AG04449 (cell line): ENCODE data around the gene FEM1B.

Source experiments
- CTCF ChIA-PET: fragments of 350-600 bp; formaldehyde crosslinking; extraction: SDS; loops from one replicate; lab custom pipeline; 2021; ENCODE audit warnings: antibody characterized with exemption; lab: Yijun Ruan, JAX
- POLR2A ChIA-PET: fragments of 400-600, 350-600 bp; formaldehyde crosslinking; extraction: SDS; loops from one replicate; lab custom pipeline; 2020; ENCODE audit warnings: antibody characterized with exemption, inconsistent platforms; lab: Yijun Ruan, JAX
- DNase-seq: peaks from one replicate; pipeline ENCODE4 v3.0.0-alpha.2; 2010; ENCODE audit warnings: low read depth, low spot score
- H3K4me3 ChIP-seq: 2 replicates; pipeline ENCODE4 v1.5.1; 2011; ENCODE audit warnings: low read depth, mild to moderate bottlenecking, control low read depth, low read length
- TF ChIP-seq, protein P1 (sequence below): IDR thresholded peaks from one replicate; pipeline ENCODE4 v1.5.1; 2011; ENCODE audit warnings: mild to moderate bottlenecking, moderate library complexity, low read length, control low read depth, inconsistent platforms; ENCODE audit not compliant: insufficient read depth; ENCODE audit errors: missing control alignments

The FEM1B gene

DNA sequence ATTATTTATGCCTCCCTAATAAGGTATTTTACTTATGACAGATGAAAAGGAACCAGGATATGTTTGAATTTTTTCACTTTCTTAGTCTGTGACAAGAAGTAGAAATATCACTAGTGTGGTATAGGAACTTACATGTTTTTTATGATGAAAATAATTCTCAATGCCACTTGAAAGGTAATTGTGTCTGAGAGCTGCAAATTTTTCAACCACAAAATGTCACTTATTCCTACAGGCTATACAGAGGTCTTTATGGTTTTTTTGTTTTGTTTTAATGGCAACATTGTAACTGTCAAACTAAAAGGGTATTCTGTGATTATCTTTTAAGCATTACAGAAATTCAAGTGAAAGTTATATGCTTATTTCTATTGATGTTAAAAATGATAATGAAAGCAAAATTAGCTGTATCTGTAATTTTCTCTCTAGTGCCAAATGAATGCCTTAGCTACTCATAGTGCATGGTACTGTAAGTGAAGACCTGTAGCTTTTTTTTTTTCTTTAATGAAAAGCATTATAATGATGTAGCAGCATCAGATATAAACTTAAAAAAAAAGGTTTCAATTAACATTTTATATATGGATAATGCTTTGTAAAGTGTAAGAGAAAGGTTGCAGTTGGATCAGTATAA lies 14.7 kb downstream of the FEM1B start:
- no peak for DNase-seq
- POLR2A ChIA-PET: no interaction called here
- CTCF ChIA-PET: interaction anchor here (0.7 to 9.3 kb wide), 5 partner anchors 12 to 382 kb away, joined by 3 to 70 read pairs (median 4); no protein-coding TSS in a partner anchor
- TF ChIP-seq, protein P1, sequence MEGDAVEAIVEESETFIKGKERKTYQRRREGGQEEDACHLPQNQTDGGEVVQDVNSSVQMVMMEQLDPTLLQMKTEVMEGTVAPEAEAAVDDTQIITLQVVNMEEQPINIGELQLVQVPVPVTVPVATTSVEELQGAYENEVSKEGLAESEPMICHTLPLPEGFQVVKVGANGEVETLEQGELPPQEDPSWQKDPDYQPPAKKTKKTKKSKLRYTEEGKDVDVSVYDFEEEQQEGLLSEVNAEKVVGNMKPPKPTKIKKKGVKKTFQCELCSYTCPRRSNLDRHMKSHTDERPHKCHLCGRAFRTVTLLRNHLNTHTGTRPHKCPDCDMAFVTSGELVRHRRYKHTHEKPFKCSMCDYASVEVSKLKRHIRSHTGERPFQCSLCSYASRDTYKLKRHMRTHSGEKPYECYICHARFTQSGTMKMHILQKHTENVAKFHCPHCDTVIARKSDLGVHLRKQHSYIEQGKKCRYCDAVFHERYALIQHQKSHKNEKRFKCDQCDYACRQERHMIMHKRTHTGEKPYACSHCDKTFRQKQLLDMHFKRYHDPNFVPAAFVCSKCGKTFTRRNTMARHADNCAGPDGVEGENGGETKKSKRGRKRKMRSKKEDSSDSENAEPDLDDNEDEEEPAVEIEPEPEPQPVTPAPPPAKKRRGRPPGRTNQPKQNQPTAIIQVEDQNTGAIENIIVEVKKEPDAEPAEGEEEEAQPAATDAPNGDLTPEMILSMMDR: no peak
- no peak overlapping the region for H3K4me3 ChIP-seq

DNA sequence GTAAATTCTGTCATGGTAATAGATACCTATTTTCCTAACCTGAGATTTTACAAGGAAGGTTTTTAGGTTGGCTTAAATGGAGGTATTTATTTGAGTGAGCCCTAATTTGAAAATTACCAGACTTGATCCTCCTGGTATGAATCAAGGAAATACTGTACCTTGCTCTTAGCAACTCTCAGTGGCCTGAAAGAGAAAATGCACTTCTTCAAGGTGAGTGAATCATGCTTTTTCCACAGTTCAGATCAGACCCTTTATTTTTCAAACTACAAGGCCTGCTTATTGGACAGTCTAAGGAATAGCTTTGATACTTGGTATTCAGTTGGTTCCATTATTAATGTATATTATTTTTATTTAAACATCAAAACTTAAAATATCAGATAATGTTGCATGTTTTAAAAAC lies 15.4 kb downstream of the FEM1B start:
- no peak for DNase-seq
- CTCF ChIA-PET: interaction anchor here (9.3 kb wide), 1 partner anchor 40 kb away, joined by 70 read pairs; no protein-coding TSS in a partner anchor
- TF ChIP-seq, protein P1: no peak
- no peak overlapping the region for H3K4me3 ChIP-seq
- POLR2A ChIA-PET: no interaction called here

DNA sequence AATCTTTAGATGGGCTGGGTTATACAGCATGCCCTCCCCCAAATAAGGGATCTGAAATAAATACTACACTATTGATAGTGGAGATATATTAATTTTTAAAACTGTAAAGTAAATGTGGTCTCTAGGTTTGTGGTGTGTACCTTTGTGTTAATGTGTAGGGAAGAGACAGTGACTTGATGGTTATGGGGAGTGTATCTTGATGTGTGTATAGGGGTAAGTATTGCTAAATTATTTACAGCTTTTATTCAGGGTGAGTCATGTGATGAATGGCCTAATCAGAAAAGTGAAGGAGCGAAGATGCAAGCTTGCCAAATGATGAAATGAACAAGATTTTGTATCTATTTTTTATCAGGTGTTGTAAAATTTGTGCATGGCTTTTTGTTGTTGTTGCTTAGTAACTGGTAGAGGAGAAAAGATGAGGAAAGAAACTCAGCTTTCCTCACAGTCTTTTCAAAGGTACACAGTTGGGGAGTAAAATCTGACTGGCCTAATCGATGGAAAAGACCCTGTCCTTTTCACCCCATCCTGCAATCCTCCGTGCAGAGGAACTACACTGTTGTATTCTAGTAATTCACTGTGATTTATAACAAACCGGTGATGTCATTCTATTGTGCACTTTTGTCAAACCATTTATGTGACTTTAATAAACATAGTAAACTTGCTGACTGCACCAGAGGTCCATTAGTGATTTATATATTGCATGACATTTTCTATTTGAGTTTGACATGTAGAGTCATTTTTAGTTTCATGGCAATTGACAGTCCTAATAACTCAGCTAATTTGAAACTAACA lies 17.7 kb downstream of the FEM1B start:
- TF ChIP-seq, protein P1: no peak
- CTCF ChIA-PET: interaction anchor here (1.7 to 9.3 kb wide), 3 partner anchors 12 to 380 kb away, joined by 8 to 70 read pairs (median 46); no protein-coding TSS in a partner anchor
- POLR2A ChIA-PET: no interaction called here
- H3K4me3 ChIP-seq: no peak overlapping the region
- no peak for DNase-seq

DNA sequence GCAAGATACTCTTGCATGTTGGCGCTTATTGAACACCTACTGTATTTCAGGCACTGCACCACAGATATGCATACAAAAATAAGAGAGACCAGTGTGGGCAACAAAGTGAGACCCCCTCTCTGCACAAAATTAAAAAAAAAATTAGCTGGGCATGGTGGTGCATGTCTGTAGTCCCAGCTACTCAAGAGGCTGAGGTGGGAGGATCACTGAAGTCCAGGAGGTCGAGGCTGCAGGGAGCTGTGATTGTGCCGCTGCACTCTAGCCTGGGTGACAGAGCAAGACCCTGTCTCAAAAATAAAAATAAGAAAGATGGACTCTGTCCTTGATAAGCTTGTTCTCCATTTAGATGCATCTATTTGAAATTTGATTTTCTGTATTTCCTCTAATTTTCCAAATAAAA lies 20.8 kb downstream of the FEM1B start:
- DNase-seq: no peak
- ChIA-PET POLR2A (no interaction called here), CTCF (interaction anchor here (0.8 to 5.5 kb wide), 6 partner anchors 8 to 375 kb away, joined by 3 to 46 read pairs (median 4); no protein-coding TSS in a partner anchor)
- TF ChIP-seq, protein P1: no peak
- no peak overlapping the region for H3K4me3 ChIP-seq

DNA sequence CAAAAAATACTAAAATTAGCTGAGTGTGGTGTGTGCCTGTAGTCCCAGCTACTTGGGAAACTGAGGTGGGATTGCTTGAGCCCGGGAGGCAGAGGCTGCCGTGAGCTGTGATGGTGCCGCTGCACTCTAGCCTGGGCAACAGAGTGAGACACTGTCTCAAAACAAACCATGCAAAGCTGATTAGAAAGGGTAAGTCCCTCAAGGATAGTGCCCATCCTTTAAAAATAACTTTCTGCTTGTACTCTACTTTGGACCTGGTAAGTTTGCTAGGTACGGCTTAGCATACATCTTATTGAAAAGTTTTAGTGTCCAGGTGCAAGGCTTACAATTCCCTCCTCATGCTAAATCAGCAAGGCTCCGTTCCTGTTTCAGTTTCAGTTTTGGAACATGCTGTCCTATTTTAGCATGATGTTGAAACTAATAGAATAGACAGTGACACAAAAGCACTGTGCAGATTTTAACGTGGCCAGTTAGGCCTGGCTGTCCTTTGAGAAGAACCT lies 21.4 kb downstream of the FEM1B start:
- TF ChIP-seq, protein P1: no peak
- ChIA-PET POLR2A (no interaction called here), CTCF (interaction anchor here (0.8 to 5.5 kb wide), 5 partner anchors 8 to 375 kb away, joined by 3 to 46 read pairs (median 5); no protein-coding TSS in a partner anchor)
- H3K4me3 ChIP-seq: no peak overlapping the region
- DNase-seq: no peak

DNA sequence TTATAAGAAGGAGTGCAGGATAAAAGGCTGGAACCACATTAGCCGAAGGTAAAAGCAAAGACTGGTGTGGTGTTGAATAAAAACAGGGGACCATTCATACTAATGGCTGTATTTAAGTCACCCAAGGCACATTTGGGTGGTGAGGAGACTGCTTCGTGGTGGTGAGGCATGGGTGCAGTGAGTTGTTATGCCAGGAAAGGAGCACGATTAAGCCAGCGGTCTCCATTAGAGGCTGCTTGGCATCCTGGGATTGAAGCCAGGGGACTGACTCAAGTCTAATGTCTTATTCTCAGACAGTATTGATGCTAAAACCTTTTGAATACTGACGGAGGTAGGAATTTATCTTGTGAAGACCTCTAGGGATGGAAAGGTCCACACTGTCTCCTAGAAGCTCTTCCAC lies 21.9 kb downstream of the FEM1B start:
- ChIA-PET CTCF (interaction anchor here (2.2 to 5.5 kb wide), 3 partner anchors 8 to 46 kb away, joined by 5 to 46 read pairs (median 13); no protein-coding TSS in a partner anchor), POLR2A (no interaction called here)
- no peak overlapping the region for H3K4me3 ChIP-seq

More for the DNA sequence above, 21.9 kb downstream of the FEM1B start:
- TF ChIP-seq, protein P1: no peak
- DNase-seq: no peak
